Measurements from ENCODE around the gene SLAMF1.

Gene SLAMF1

DNA sequence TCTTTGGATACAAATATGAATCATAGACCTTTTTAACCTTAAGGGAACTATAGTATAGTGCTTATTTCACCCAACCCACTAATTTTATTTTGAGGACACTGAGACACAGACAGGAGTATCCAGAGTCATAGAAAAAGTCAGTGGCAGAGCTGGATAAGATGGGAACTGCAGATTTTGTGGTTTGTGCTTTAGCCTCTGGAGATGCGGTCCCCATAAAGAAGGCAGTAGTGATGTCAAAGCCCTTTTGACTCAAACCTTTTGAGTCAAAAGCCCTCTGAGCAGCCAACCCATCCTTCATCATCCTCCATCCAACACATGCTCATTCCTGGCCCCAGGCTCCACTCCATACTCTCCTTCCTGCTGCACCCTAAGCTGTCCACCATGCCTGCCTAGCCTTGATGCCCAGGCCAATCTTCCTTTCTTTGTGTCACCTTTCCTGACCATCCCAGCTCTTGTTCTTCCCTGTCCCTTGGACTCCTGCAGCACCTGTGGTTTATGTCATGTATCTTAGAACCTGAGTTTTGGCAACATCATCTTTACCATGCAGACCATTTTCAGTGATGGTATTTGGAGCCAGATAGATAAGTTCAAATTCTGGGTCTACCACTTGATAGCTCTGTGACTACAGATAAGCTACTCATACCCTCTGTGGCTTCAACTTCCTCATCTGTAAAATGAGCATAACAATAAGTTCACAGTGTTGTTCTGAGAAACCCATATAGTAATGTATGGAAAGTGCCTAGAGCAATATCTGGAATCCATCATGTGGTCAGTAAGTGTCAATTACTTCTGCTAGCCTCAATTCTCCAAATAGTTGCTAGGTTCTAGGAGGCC, 20.1 kb downstream of the SLAMF1 start:
- no peak overlapping the region for H3K9ac ChIP-seq (ENCODE audit: low read length)
- H3K4me3 ChIP-seq (ENCODE audit: low read length), result no peak overlapping the region
- H3K9me3 ChIP-seq (ENCODE audit: control insufficient read depth, low read depth, low read length), result no peaks in the 10 kb centered on the region
- no peaks in the 10 kb centered on the region for H3K27me3 ChIP-seq (ENCODE audit: control insufficient read depth, insufficient read depth, low read length)
- H3K4me1 ChIP-seq (ENCODE audit: control insufficient read depth, low read depth, low read length), result no peaks in the 10 kb centered on the region
- H3K27ac ChIP-seq (ENCODE audit: low read length), result no peak overlapping the region
- no peaks in the 10 kb centered on the region for H3K36me3 ChIP-seq (ENCODE audit: control insufficient read depth, low read depth, low read length)

DNA sequence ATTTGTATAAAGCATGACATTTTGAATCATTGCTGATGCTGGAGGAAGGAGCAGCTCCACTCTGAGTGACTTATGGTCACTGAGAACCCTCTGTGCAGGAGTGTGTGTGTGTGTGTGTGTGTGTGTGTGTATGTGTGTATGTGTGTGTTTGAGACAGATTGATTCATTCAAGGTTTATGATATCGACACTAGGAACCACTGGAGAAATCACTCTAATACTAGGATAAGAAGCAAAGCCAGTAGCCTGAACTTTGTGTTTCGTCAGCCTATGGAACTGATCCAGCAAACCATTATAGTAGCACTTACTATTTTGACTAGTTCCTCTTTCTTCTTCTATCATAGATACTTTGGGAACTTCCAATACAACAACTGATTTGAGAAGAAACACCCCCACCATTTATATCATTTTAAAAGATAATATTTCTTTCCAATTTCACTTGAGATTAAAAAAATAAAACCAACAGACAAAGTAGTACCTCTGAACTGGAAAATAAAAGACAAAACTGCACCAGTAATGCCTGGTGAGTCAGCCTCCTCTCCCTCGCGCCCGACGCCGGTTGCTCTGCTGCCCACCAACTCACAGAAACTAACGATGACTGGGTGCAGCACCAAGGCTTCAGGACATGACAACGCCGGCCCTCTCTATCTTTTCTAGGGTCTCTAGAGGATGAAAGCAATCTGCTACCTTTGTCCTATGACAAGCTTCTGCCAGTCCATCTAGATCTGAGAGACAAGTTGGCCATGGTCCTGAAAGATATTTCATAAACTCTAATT, 20.9 kb downstream of the SLAMF1 start:
- Histone ChIP-seq H3K27ac (ENCODE audit: low read length) (no peak overlapping the region), H3K4me1 (ENCODE audit: control insufficient read depth, low read depth, low read length) (no peaks in the 10 kb centered on the region), H3K36me3 (ENCODE audit: control insufficient read depth, low read depth, low read length) (no peaks in the 10 kb centered on the region), H3K9me3 (ENCODE audit: control insufficient read depth, low read depth, low read length) (no peaks in the 10 kb centered on the region), H3K27me3 (ENCODE audit: control insufficient read depth, insufficient read depth, low read length) (no peaks in the 10 kb centered on the region), H3K4me3 (ENCODE audit: low read length) (no peak overlapping the region), H3K9ac (ENCODE audit: low read length) (no peak overlapping the region)

DNA sequence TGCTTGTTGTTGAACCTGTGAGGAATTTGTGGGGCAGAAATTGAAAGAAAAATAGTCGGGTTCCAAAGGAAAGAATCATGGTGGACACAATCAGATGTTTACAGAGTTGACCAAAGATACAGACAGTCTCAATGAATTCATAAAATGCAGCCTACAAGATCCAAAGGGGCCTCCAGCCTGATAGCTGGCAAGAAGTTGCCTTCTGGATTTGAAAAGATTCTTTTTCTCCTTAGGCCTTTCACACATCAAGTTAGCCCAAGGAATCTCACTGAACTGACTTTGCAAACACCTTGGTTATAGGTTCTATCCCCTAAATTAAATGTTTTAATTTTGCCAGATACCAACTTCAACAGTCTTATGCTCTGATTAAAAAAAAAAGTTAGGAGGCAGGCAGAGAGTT, 21.5 kb downstream of the SLAMF1 start:
- no peak overlapping the region for H3K9ac ChIP-seq (ENCODE audit: low read length)
- no peaks in the 10 kb centered on the region for H3K36me3 ChIP-seq (ENCODE audit: control insufficient read depth, low read depth, low read length)
- H3K4me3 ChIP-seq (ENCODE audit: low read length), result no peak overlapping the region
- H3K4me1 ChIP-seq (ENCODE audit: control insufficient read depth, low read depth, low read length), result no peaks in the 10 kb centered on the region
- H3K27ac ChIP-seq (ENCODE audit: low read length), result no peak overlapping the region
- H3K27me3 ChIP-seq (ENCODE audit: control insufficient read depth, insufficient read depth, low read length), result no peaks in the 10 kb centered on the region
- H3K9me3 ChIP-seq (ENCODE audit: control insufficient read depth, low read depth, low read length), result no peaks in the 10 kb centered on the region

DNA sequence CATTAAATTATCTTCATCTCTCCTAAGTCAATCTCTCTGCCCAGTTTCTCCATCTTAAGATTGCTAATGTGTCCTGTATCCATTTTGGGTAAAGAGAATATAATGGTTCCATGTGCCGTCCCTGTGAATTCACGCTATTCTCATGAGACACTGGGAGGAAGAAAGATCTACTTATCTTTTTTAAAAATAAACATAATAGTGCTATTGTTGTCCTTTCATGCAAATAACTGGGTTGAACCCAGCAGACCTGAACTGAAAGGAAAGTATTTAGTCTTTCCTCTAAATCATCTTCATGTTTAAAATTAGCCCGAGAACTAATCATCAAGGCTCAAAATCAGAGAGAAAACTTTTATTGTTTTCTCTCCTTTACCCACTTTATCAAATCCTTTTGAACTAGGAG, 22.4 kb downstream of the SLAMF1 start:
- no peak overlapping the region for H3K9ac ChIP-seq (ENCODE audit: low read length)
- no peak overlapping the region for H3K4me3 ChIP-seq (ENCODE audit: low read length)
- H3K9me3 ChIP-seq (ENCODE audit: control insufficient read depth, low read depth, low read length), result no peaks in the 10 kb centered on the region
- no peak overlapping the region for H3K27ac ChIP-seq (ENCODE audit: low read length)
- H3K27me3 ChIP-seq (ENCODE audit: control insufficient read depth, insufficient read depth, low read length), result no peaks in the 10 kb centered on the region
- H3K4me1 ChIP-seq (ENCODE audit: control insufficient read depth, low read depth, low read length), result no peaks in the 10 kb centered on the region
- no peaks in the 10 kb centered on the region for H3K36me3 ChIP-seq (ENCODE audit: control insufficient read depth, low read depth, low read length)

DNA sequence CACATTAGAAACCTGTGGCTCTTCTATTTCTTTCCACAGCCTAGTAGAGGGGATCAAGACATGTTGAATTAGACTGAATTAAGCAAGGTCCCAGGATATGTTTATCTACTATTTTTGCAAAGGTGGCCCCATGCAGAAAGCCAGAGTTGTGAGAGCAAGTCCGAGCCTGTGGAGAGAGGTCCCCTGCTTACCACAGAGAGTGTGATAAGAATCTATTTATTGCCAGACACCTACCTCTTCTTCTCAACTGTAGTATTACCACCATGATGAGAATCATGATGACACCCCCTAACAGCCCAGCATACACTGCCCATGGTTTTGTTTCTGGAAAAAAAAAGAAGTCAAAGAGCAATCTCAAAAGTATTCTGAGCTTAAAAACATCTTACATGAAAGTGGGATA, 23.0 kb downstream of the SLAMF1 start:
- no peak overlapping the region for H3K9ac ChIP-seq (ENCODE audit: low read length)
- H3K4me1 ChIP-seq (ENCODE audit: control insufficient read depth, low read depth, low read length), result no peaks in the 10 kb centered on the region
- H3K27me3 ChIP-seq (ENCODE audit: control insufficient read depth, insufficient read depth, low read length), result no peaks in the 10 kb centered on the region
- no peaks in the 10 kb centered on the region for H3K9me3 ChIP-seq (ENCODE audit: control insufficient read depth, low read depth, low read length)
- H3K4me3 ChIP-seq (ENCODE audit: low read length), result no peak overlapping the region
- H3K36me3 ChIP-seq (ENCODE audit: control insufficient read depth, low read depth, low read length), result no peaks in the 10 kb centered on the region
- H3K27ac ChIP-seq (ENCODE audit: low read length), result no peak overlapping the region

DNA sequence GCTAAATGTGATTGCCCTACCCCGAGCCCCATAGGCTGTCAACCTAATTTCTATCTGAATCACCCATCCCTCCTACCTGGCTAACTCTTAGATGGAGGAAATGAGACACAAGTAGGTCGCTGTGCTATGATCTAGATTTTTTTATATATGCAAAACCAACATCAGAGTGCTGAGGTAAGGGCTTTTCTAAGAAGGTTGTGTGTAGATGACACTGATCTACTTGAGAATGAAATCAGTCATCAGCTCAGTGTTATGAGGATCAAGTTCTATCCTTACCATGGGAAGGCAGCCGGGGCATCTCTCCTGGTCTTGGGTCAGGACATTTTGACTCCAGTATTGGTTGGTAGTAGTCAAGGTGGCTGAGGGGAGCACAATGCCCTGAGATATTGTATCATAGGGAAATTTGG, 23.6 kb downstream of the SLAMF1 start:
- Histone ChIP-seq H3K9ac (ENCODE audit: low read length) (no peak overlapping the region), H3K27me3 (ENCODE audit: control insufficient read depth, insufficient read depth, low read length) (no peaks in the 10 kb centered on the region), H3K36me3 (ENCODE audit: control insufficient read depth, low read depth, low read length) (no peaks in the 10 kb centered on the region), H3K4me1 (ENCODE audit: control insufficient read depth, low read depth, low read length) (no peaks in the 10 kb centered on the region), H3K27ac (ENCODE audit: low read length) (no peak overlapping the region), H3K4me3 (ENCODE audit: low read length) (no peak overlapping the region), H3K9me3 (ENCODE audit: control insufficient read depth, low read depth, low read length) (no peaks in the 10 kb centered on the region)

DNA sequence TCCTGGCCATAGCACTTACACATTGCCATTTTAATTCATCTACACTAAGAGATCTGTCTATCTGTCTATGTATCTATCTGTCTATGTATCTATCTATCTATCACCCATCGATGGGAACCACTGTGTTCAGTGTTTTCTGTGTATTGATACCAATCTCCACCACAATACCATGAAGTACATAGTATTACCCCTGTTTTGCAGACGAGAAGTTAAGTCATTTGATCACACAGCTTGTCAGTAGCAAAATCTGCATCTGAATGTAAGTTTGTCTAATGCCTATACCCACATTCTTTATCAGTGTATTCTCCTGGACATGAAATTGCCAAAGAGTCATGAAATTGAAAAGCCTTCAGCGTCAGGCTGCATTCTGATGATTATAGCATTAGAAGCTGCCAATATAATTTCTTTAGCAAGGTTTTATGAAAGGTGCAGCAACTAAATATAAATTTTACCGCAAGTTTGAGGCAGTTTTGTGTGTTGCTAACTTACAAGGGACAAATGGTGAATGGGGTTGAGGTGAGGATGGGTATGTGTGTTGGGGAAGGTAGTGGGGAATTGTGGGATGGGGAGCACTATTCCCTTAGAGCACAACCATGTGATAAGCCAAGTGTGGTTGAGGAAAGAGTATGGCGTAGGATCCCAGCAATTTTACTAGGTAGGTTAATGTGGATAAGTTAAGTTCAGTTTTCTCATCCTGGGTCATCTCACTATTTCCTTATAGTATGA, 24.2 kb downstream of the SLAMF1 start:
- Histone ChIP-seq H3K27me3 (ENCODE audit: control insufficient read depth, insufficient read depth, low read length) (no peaks in the 10 kb centered on the region), H3K27ac (ENCODE audit: low read length) (no peak overlapping the region), H3K4me1 (ENCODE audit: control insufficient read depth, low read depth, low read length) (no peaks in the 10 kb centered on the region), H3K4me3 (ENCODE audit: low read length) (no peak overlapping the region), H3K9me3 (ENCODE audit: control insufficient read depth, low read depth, low read length) (no peaks in the 10 kb centered on the region), H3K36me3 (ENCODE audit: control insufficient read depth, low read depth, low read length) (no peaks in the 10 kb centered on the region), H3K9ac (ENCODE audit: low read length) (no peak overlapping the region)

DNA sequence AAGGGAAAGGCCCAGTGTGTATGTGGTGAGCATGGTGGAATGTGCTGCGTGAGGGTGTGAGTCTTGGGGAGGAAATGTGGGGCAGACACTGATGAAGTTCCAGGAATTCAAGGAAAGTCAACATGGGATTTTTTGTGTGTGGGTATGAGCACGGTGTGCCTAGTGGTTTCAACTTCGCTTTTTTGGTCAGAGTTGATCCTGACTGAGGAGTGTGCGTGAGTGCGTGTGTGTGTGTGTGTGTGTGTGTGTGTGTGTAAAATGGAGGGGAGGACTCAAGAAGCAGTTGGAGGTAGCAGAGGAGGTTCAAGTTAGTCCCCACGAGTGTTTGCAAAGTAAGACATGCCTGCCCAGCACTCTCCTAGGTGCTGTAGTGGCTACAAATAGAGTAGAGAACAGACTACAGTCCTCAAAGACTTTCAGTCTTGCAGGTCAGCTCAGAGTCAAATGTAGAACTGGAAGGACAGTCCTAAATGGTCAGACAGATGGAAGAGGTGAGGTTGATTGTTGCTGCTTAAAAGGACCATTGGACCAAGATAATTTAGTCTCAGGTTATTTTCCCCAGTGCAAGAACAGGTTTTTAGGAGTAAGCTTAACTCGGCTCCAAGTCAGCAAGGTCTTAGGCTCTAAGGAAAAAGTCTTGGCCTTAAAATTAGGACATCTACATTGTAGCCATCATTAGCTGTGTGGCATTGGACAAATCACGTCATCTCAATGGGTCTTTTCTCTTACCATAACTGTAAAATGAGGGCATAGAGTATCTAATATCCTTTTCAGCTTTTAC, 25.0 kb downstream of the SLAMF1 start:
- H3K9ac ChIP-seq (ENCODE audit: low read length), result no peak overlapping the region
- no peaks in the 10 kb centered on the region for H3K9me3 ChIP-seq (ENCODE audit: control insufficient read depth, low read depth, low read length)
- H3K36me3 ChIP-seq (ENCODE audit: control insufficient read depth, low read depth, low read length), result no peaks in the 10 kb centered on the region
- H3K27me3 ChIP-seq (ENCODE audit: control insufficient read depth, insufficient read depth, low read length), result no peaks in the 10 kb centered on the region
- no peak overlapping the region for H3K27ac ChIP-seq (ENCODE audit: low read length)
- no peaks in the 10 kb centered on the region for H3K4me1 ChIP-seq (ENCODE audit: control insufficient read depth, low read depth, low read length)
- no peak overlapping the region for H3K4me3 ChIP-seq (ENCODE audit: low read length)

DNA sequence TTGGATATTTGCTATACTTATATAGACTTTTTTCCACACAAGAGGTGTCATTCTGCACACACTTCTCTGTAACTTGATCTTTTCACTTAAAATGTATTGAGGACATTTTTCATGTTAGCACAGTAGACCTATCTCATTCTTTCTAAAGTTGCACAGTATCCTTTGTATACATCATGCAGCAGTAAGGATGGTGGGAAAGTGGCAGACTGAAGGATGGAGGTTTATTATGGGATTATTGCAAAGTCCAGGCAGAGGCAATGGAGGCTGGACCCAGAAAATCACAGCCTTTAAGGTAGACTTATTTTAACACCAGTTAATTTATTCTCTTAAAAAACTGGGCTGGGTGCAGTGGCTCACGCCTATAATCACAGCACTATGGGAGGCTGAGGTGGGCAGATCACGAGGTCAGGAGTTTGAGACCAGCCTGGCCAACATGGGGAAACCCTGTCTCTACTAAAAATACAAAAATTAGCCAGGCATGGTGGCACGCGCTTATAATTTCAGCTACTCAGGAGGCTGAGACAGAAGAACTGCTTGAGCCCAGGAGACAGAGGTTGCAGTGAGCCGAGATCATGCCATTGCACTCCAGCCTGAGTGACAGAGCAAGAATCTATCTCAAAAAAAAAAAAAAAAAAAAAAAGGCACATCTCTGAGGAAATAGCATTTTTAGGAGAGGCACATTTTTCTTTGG, 25.8 kb downstream of the SLAMF1 start:
- Histone ChIP-seq H3K36me3 (ENCODE audit: control insufficient read depth, low read depth, low read length) (no peaks in the 10 kb centered on the region), H3K27ac (ENCODE audit: low read length) (no peak overlapping the region), H3K4me3 (ENCODE audit: low read length) (no peak overlapping the region), H3K4me1 (ENCODE audit: control insufficient read depth, low read depth, low read length) (no peaks in the 10 kb centered on the region), H3K9me3 (ENCODE audit: control insufficient read depth, low read depth, low read length) (no peaks in the 10 kb centered on the region), H3K9ac (ENCODE audit: low read length) (no peak overlapping the region), H3K27me3 (ENCODE audit: control insufficient read depth, insufficient read depth, low read length) (no peaks in the 10 kb centered on the region)

DNA sequence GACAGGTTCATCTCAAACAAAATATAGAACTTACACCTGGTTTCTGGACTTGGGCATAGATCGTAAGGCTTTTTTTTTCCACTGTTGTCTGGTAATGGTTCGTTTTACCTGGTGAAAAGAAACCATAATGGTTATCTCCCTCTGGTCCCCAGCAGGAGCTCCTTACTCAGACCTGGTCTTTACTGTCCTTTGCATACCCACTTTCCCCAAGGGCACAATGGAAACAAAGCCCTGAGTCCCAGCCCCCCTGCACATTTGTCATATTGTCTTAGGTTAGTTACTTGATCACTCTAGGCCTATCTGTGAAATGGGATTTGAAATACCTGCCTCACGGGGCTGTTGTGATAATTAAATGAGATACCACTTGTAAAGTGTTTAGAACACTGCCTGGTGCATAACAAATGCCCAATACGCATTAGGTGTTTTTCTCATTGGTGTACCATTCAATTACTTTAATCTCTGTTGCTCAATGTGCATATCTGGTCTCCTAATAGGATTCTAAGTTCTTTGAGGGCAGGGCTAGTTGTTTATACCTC, 27.0 kb downstream of the SLAMF1 start:
- H3K4me1 ChIP-seq (ENCODE audit: control insufficient read depth, low read depth, low read length), result no peaks in the 10 kb centered on the region
- no peak overlapping the region for H3K9ac ChIP-seq (ENCODE audit: low read length)
- H3K4me3 ChIP-seq (ENCODE audit: low read length), result no peak overlapping the region
- H3K9me3 ChIP-seq (ENCODE audit: control insufficient read depth, low read depth, low read length), result no peaks in the 10 kb centered on the region
- H3K27me3 ChIP-seq (ENCODE audit: control insufficient read depth, insufficient read depth, low read length), result no peaks in the 10 kb centered on the region
- no peak overlapping the region for H3K27ac ChIP-seq (ENCODE audit: low read length)
- no peaks in the 10 kb centered on the region for H3K36me3 ChIP-seq (ENCODE audit: control insufficient read depth, low read depth, low read length)
